H9 (cell line): ENCODE measurements around the gene MAGED4B. TPM values are rescaled to one million over a fixed set of nuclear protein-coding genes. Genes with fewer than 3 reads are reported as not detected.

Experiments
- DNase-seq: peaks from one replicate; pipeline ENCODE4 v3.0.0-alpha.2; 2017
- H2AFZ ChIP-seq: one replicate; pipeline ENCODE4 v1.6.1; 2013; ENCODE audit warnings: mild to moderate bottlenecking, low read length, control low read depth, moderate library complexity
- H2AK5ac ChIP-seq: 2 replicates; pipeline ENCODE4 v1.6.1; 2013; ENCODE audit warnings: low read length, control low read depth, mixed read lengths; ENCODE audit not compliant: insufficient read length
- H2BK120ac ChIP-seq: one replicate; pipeline ENCODE4 v1.6.1; 2013; ENCODE audit warnings: low read depth, mild to moderate bottlenecking, low read length, control low read depth, inconsistent platforms; ENCODE audit not compliant: poor library complexity, severe bottlenecking
- H2BK12ac ChIP-seq: 2 replicates; pipeline ENCODE4 v1.6.1; 2013; ENCODE audit warnings: low read length, control low read depth, mixed read lengths, low read depth; ENCODE audit not compliant: insufficient read length
- H2BK15ac ChIP-seq: 2 replicates; pipeline ENCODE4 v1.6.1; 2013; ENCODE audit warnings: low read depth, low read length, control low read depth
- H2BK20ac ChIP-seq: one replicate; pipeline ENCODE4 v1.6.1; 2013; ENCODE audit warnings: low read depth, mild to moderate bottlenecking, low read length, control low read depth, inconsistent platforms; ENCODE audit not compliant: poor library complexity, severe bottlenecking
- H2BK5ac ChIP-seq: 2 replicates; pipeline ENCODE4 v1.6.1; 2013; ENCODE audit warnings: low read length, control low read depth, mixed read lengths; ENCODE audit not compliant: insufficient read length
- H3K14ac ChIP-seq: 2 replicates; pipeline ENCODE4 v1.6.1; 2013; ENCODE audit warnings: low read length, control low read depth; ENCODE audit not compliant: insufficient read depth
- H3K18ac ChIP-seq: 2 replicates; pipeline ENCODE4 v1.6.1; 2013; ENCODE audit warnings: low read depth, mild to moderate bottlenecking, mixed read lengths, low read length, control low read depth; ENCODE audit not compliant: insufficient read length
- H3K23ac ChIP-seq: 2 replicates; pipeline ENCODE4 v1.6.1; 2013; ENCODE audit warnings: low read length, control low read depth, mixed read lengths, low read depth; ENCODE audit not compliant: insufficient read length
- H3K23me2 ChIP-seq: 2 replicates; pipeline ENCODE4 v1.6.1; 2013; ENCODE audit warnings: low read depth, mild to moderate bottlenecking, mixed read lengths, low read length, control low read depth; ENCODE audit not compliant: insufficient read length, poor library complexity, severe bottlenecking
- H3K27ac ChIP-seq: 2 replicates; pipeline ENCODE4 v1.5.1; 2013; ENCODE audit warnings: low read length, control low read depth, mixed read lengths, low read depth; ENCODE audit not compliant: insufficient read length
- H3K27me3 ChIP-seq: 2 replicates; pipeline ENCODE4 v1.6.1; 2013; ENCODE audit warnings: low read length, control low read depth, inconsistent platforms; ENCODE audit not compliant: insufficient read depth
- H3K4ac ChIP-seq: 2 replicates; pipeline ENCODE4 v1.6.1; 2013; ENCODE audit warnings: low read depth, mild to moderate bottlenecking, control low read depth, inconsistent platforms, low read length, moderate library complexity
- H3K4me1 ChIP-seq: 2 replicates; pipeline ENCODE4 v1.6.1; 2013; ENCODE audit warnings: low read length, control low read depth, inconsistent platforms; ENCODE audit not compliant: insufficient read depth
- H3K4me2 ChIP-seq: 2 replicates; pipeline ENCODE4 v1.6.1; 2013; ENCODE audit warnings: low read length, control low read depth, mixed read lengths; ENCODE audit not compliant: insufficient read length, insufficient read depth
- H3K56ac ChIP-seq: 2 replicates; pipeline ENCODE4 v1.6.1; 2013; ENCODE audit warnings: low read depth, mild to moderate bottlenecking, mixed read lengths, low read length, control low read depth; ENCODE audit not compliant: insufficient read length
- H3K79me1 ChIP-seq: 2 replicates; pipeline ENCODE4 v1.6.1; 2013; ENCODE audit warnings: low read depth, mild to moderate bottlenecking, moderate library complexity, low read length, control low read depth, inconsistent platforms; ENCODE audit not compliant: insufficient read depth, poor library complexity, severe bottlenecking
- H3K79me2 ChIP-seq: 2 replicates; pipeline ENCODE4 v1.6.1; 2013; ENCODE audit warnings: low read length, control low read depth, inconsistent platforms; ENCODE audit not compliant: insufficient read depth
- H3K9ac ChIP-seq: 2 replicates; pipeline ENCODE4 v1.6.1; 2013; ENCODE audit warnings: low read length, control low read depth, mixed read lengths; ENCODE audit not compliant: insufficient read length; ENCODE audit errors: extremely low read depth
- H3K9me3 ChIP-seq: one replicate; pipeline ENCODE4 v1.6.1; 2013; ENCODE audit warnings: low read depth, low read length, inconsistent platforms; ENCODE audit not compliant: control insufficient read depth
- H3T11ph ChIP-seq: one replicate; pipeline ENCODE4 v1.6.1; 2013; ENCODE audit warnings: mild to moderate bottlenecking, low read length, control low read depth, inconsistent platforms
- H4K20me1 ChIP-seq: one replicate; pipeline ENCODE4 v1.6.1; 2013; ENCODE audit not compliant: control insufficient read depth, insufficient read length, insufficient read depth
- H4K5ac ChIP-seq: 2 replicates; pipeline ENCODE4 v1.6.1; 2013; ENCODE audit warnings: low read depth, mild to moderate bottlenecking, mixed read lengths, low read length, control low read depth; ENCODE audit not compliant: insufficient read length
- H4K8ac ChIP-seq: replicated peaks from 2 replicates; pipeline ENCODE4 v1.6.1; 2013; ENCODE audit warnings: low read length, control low read depth, mixed read lengths, low read depth; ENCODE audit not compliant: insufficient read length
- H4K91ac ChIP-seq: 2 replicates; pipeline ENCODE4 v1.6.1; 2013; ENCODE audit warnings: low read depth, mild to moderate bottlenecking, moderate library complexity, mixed read lengths, low read length, control low read depth; ENCODE audit not compliant: insufficient read length
- H3K27ac Mint-ChIP-seq, 3 experiments: 2 replicates in 2 of 3; 3 replicates in 1 of 3; pipeline ENCODE4 v1.8.0; 2020 to 2021; ENCODE audit warnings: mixed read lengths in 3 of 3, mild to moderate bottlenecking in 1 of 3, moderate library complexity in 1 of 3
- H3K27me3 Mint-ChIP-seq: 2 replicates; pipeline ENCODE4 v1.8.0; 2021; ENCODE audit warnings: low read depth, mild to moderate bottlenecking, moderate library complexity, mixed read lengths
- H3K36me3 Mint-ChIP-seq, 3 experiments: 2 replicates in 2 of 3; 3 replicates in 1 of 3; pipeline ENCODE4 v1.8.0; 2020 to 2021; ENCODE audit warnings: low read depth in 3 of 3, mixed read lengths in 3 of 3; ENCODE audit not compliant: insufficient read depth in 1 of 3
- H3K4me1 Mint-ChIP-seq, 2 experiments: 2 replicates each; pipeline ENCODE4 v1.8.0; 2020; ENCODE audit warnings: mixed read lengths in 2 of 2
- H3K4me3 Mint-ChIP-seq, 2 experiments: 2 replicates in 1 of 2; 3 replicates in 1 of 2; pipeline ENCODE4 v1.8.0; 2020 to 2021; ENCODE audit warnings: mild to moderate bottlenecking in 2 of 2, mixed read lengths in 2 of 2, moderate library complexity in 1 of 2
- H3K9me3 Mint-ChIP-seq, 2 experiments: 2 replicates in 1 of 2; 3 replicates in 1 of 2; pipeline ENCODE4 v1.8.0; 2020; ENCODE audit warnings: mild to moderate bottlenecking in 2 of 2, mixed read lengths in 2 of 2, moderate library complexity in 1 of 2
- CTCF ChIP-seq: fragments of 200-600 bp; sonication (generic); conservative IDR thresholded peaks from 3 replicates; pipeline ENCODE4 v1.8.0; 2021; ENCODE audit warnings: antibody characterized with exemption, mild to moderate bottlenecking
- WGBS: extraction: QIAGEN DNeasy Blood & Tissue Kit; methylation state at CpG from one replicate; pipeline ENCODE4 v1.1.7; 2013; ENCODE audit warnings: missing lambda C conversion rate, low lambda C conversion rate, mixed read lengths; ENCODE audit not compliant: insufficient read length; ENCODE audit errors: extremely low coverage; 5-methylcytosine and 5-hydroxymethylcytosine counted together
- total RNA-seq: library from RNA; stranded (reverse); gene quantifications from 2 replicates; pipeline ENCODE4 v1.2.1, GENCODE V29; 2021

MAGED4B gene
- total RNA-seq, 1 experiment from 2014 or later, result 118 TPM

- no peak overlapping the region for H4K8ac ChIP-seq
- no peak overlapping the region for H3K56ac ChIP-seq
- H3K4me1 Mint-ChIP-seq, result no peaks in the 10 kb centered on the region
- H3K4me1 ChIP-seq, result no peaks in the 10 kb centered on the region
- no peaks in the 10 kb centered on the region for H3K27me3 ChIP-seq
- peaks cover 10% of the 10 kb centered on the region for H3K27me3 Mint-ChIP-seq
- H3K9ac ChIP-seq, result no peak overlapping the region
- no peak overlapping the region for H3K23ac ChIP-seq
- H3K4me2 ChIP-seq, result no peak overlapping the region
- no peak overlapping the region for H2BK120ac ChIP-seq
- no peak for DNase-seq
- no peak overlapping the region for H2BK20ac ChIP-seq
- H3K14ac ChIP-seq, result no peak overlapping the region
- H3K18ac ChIP-seq, result no peak overlapping the region
- H2BK15ac ChIP-seq, result no peak overlapping the region
- H4K5ac ChIP-seq, result no peak overlapping the region
- H3K9me3 ChIP-seq, result no peaks in the 10 kb centered on the region
- no peak overlapping the region for H3K27ac ChIP-seq
- TF ChIP-seq CTCF, result no peak
- no CpG with 5 or more reads among the region's 4 CpGs for WGBS
- no peaks in the 10 kb centered on the region for H3K79me1 ChIP-seq
- no peak overlapping the region for H3K4me3 Mint-ChIP-seq
- no peaks in the 10 kb centered on the region for H4K20me1 ChIP-seq
- no peak overlapping the region for H3K4ac ChIP-seq
- peaks cover 82 to 86% of the 10 kb centered on the region in 2 experiments for H3K9me3 Mint-ChIP-seq
- peaks cover 0 to 3% (median 0%) of the 10 kb centered on the region in 3 experiments; a peak in 2 of 7 replicates for H3K36me3 Mint-ChIP-seq
- no peak overlapping the region for H3T11ph ChIP-seq
- H3K27ac Mint-ChIP-seq, result no peak overlapping the region
- H3K23me2 ChIP-seq, result no peaks in the 10 kb centered on the region
- H2AFZ ChIP-seq, result no peak overlapping the region
- no peak overlapping the region for H2BK12ac ChIP-seq
- no peaks in the 10 kb centered on the region for H3K79me2 ChIP-seq
- H4K91ac ChIP-seq, result no peak overlapping the region
- H2BK5ac ChIP-seq, result no peak overlapping the region
- H2AK5ac ChIP-seq, result no peak overlapping the region
Observed at GRCh38 chrX:52082578-52082977, 13.6 kb upstream of the MAGED4B start.
